ENCODE results near the gene TSPAN6.

The TSPAN6 gene

GRCh38 chrX:100663642-100664041 lies 27.0 kb upstream of the TSPAN6 start:
- H3K9me3 ChIP-seq (ENCODE audit: control insufficient read depth in 1 of 2, low read length in 2 of 2) = no peaks in the 10 kb centered on the region
- no peak overlapping the region for H3K4me3 ChIP-seq (ENCODE audit: low read depth in 1 of 2, low read length in 2 of 2)
- no peaks in the 10 kb centered on the region for H3K36me3 ChIP-seq (ENCODE audit: control insufficient read depth in 1 of 2, insufficient read depth in 2 of 2, low read length in 2 of 2)
- peaks cover 0 to 6% of the 10 kb centered on the region in 2 donors for H3K4me1 ChIP-seq (ENCODE audit: control insufficient read depth in 1 of 2, insufficient read depth in 2 of 2, low read length in 2 of 2)
- no peak overlapping the region for H3K27ac ChIP-seq (ENCODE audit: low read depth, low read length)
- no peak overlapping the region for H3K9ac ChIP-seq (ENCODE audit: low read depth in 1 of 2, low read length in 2 of 2)
- no peaks in the 10 kb centered on the region for H3K27me3 ChIP-seq (ENCODE audit: control insufficient read depth in 1 of 2, insufficient read depth in 2 of 2, low read length in 2 of 2)

- H3K27me3 ChIP-seq (ENCODE audit: control insufficient read depth in 1 of 2, insufficient read depth in 2 of 2, low read length in 2 of 2) = no peaks in the 10 kb centered on the region
- H3K9ac ChIP-seq (ENCODE audit: low read depth in 1 of 2, low read length in 2 of 2) = no peak overlapping the region
- no peak overlapping the region for H3K4me3 ChIP-seq (ENCODE audit: low read depth in 1 of 2, low read length in 2 of 2)
- H3K9me3 ChIP-seq (ENCODE audit: control insufficient read depth in 1 of 2, low read length in 2 of 2) = no peaks in the 10 kb centered on the region
- no peak overlapping the region for H3K27ac ChIP-seq (ENCODE audit: low read depth, low read length)
- peaks cover 0 to 6% of the 10 kb centered on the region in 2 donors for H3K4me1 ChIP-seq (ENCODE audit: control insufficient read depth in 1 of 2, insufficient read depth in 2 of 2, low read length in 2 of 2)
- no peaks in the 10 kb centered on the region for H3K36me3 ChIP-seq (ENCODE audit: control insufficient read depth in 1 of 2, insufficient read depth in 2 of 2, low read length in 2 of 2)
These were observed 26.2 kb upstream of the TSPAN6 start for GRCh38 chrX:100662796-100663195.

GRCh38 chrX:100662170-100662569 lies 25.6 kb upstream of the TSPAN6 start:
- H3K9ac ChIP-seq (ENCODE audit: low read depth in 1 of 2, low read length in 2 of 2) = no peak overlapping the region

GRCh38 chrX:100659431-100660137 lies 23.0 kb upstream of the TSPAN6 start:
- H3K36me3 ChIP-seq (ENCODE audit: control insufficient read depth in 1 of 2, insufficient read depth in 2 of 2, low read length in 2 of 2) = no peaks in the 10 kb centered on the region
- H3K9ac ChIP-seq (ENCODE audit: low read depth in 1 of 2, low read length in 2 of 2) = no peak overlapping the region
- no peak overlapping the region for H3K27ac ChIP-seq (ENCODE audit: low read depth, low read length)

More at GRCh38 chrX:100662170-100662569, 25.6 kb upstream of the TSPAN6 start:
- Histone ChIP-seq H3K36me3 (ENCODE audit: control insufficient read depth in 1 of 2, insufficient read depth in 2 of 2, low read length in 2 of 2) (no peaks in the 10 kb centered on the region), H3K9me3 (ENCODE audit: control insufficient read depth in 1 of 2, low read length in 2 of 2) (no peaks in the 10 kb centered on the region), H3K27ac (ENCODE audit: low read depth, low read length) (no peak overlapping the region), H3K4me1 (ENCODE audit: control insufficient read depth in 1 of 2, insufficient read depth in 2 of 2, low read length in 2 of 2) (peaks cover 0 to 6% of the 10 kb centered on the region in 2 donors), H3K27me3 (ENCODE audit: control insufficient read depth in 1 of 2, insufficient read depth in 2 of 2, low read length in 2 of 2) (no peaks in the 10 kb centered on the region), H3K4me3 (ENCODE audit: low read depth in 1 of 2, low read length in 2 of 2) (no peak overlapping the region)

GRCh38 chrX:100658941-100659381 lies 22.4 kb upstream of the TSPAN6 start:
- no peaks in the 10 kb centered on the region for H3K36me3 ChIP-seq (ENCODE audit: control insufficient read depth in 1 of 2, insufficient read depth in 2 of 2, low read length in 2 of 2)
- peaks cover 0 to 6% of the 10 kb centered on the region in 2 donors for H3K4me1 ChIP-seq (ENCODE audit: control insufficient read depth in 1 of 2, insufficient read depth in 2 of 2, low read length in 2 of 2)
- no peak overlapping the region for H3K27ac ChIP-seq (ENCODE audit: low read depth, low read length)
- H3K27me3 ChIP-seq (ENCODE audit: control insufficient read depth in 1 of 2, insufficient read depth in 2 of 2, low read length in 2 of 2) = no peaks in the 10 kb centered on the region
- no peak overlapping the region for H3K4me3 ChIP-seq (ENCODE audit: low read depth in 1 of 2, low read length in 2 of 2)
- no peak overlapping the region for H3K9ac ChIP-seq (ENCODE audit: low read depth in 1 of 2, low read length in 2 of 2)
- no peaks in the 10 kb centered on the region for H3K9me3 ChIP-seq (ENCODE audit: control insufficient read depth in 1 of 2, low read length in 2 of 2)

More at GRCh38 chrX:100659431-100660137, 23.0 kb upstream of the TSPAN6 start:
- H3K27me3 ChIP-seq (ENCODE audit: control insufficient read depth in 1 of 2, insufficient read depth in 2 of 2, low read length in 2 of 2) = no peaks in the 10 kb centered on the region
- peaks cover 0 to 6% of the 10 kb centered on the region in 2 donors for H3K4me1 ChIP-seq (ENCODE audit: control insufficient read depth in 1 of 2, insufficient read depth in 2 of 2, low read length in 2 of 2)
- no peaks in the 10 kb centered on the region for H3K9me3 ChIP-seq (ENCODE audit: control insufficient read depth in 1 of 2, low read length in 2 of 2)
- H3K4me3 ChIP-seq (ENCODE audit: low read depth in 1 of 2, low read length in 2 of 2) = no peak overlapping the region

- Histone ChIP-seq H3K4me3 (ENCODE audit: low read depth in 1 of 2, low read length in 2 of 2) (no peak overlapping the region), H3K9ac (ENCODE audit: low read depth in 1 of 2, low read length in 2 of 2) (no peak overlapping the region), H3K9me3 (ENCODE audit: control insufficient read depth in 1 of 2, low read length in 2 of 2) (no peaks in the 10 kb centered on the region), H3K36me3 (ENCODE audit: control insufficient read depth in 1 of 2, insufficient read depth in 2 of 2, low read length in 2 of 2) (no peaks in the 10 kb centered on the region), H3K4me1 (ENCODE audit: control insufficient read depth in 1 of 2, insufficient read depth in 2 of 2, low read length in 2 of 2) (peaks cover 4 to 18% of the 10 kb centered on the region in 2 donors), H3K27ac (ENCODE audit: low read depth, low read length) (no peak overlapping the region), H3K27me3 (ENCODE audit: control insufficient read depth in 1 of 2, insufficient read depth in 2 of 2, low read length in 2 of 2) (no peaks in the 10 kb centered on the region)
These were observed 17.7 kb upstream of the TSPAN6 start for GRCh38 chrX:100654261-100654660.

- H3K27ac ChIP-seq (ENCODE audit: low read depth, low read length) = no peak overlapping the region
- H3K27me3 ChIP-seq (ENCODE audit: control insufficient read depth in 1 of 2, insufficient read depth in 2 of 2, low read length in 2 of 2) = no peaks in the 10 kb centered on the region
- H3K36me3 ChIP-seq (ENCODE audit: control insufficient read depth in 1 of 2, insufficient read depth in 2 of 2, low read length in 2 of 2) = no peaks in the 10 kb centered on the region
- no peak overlapping the region for H3K9ac ChIP-seq (ENCODE audit: low read depth in 1 of 2, low read length in 2 of 2)
- H3K4me1 ChIP-seq (ENCODE audit: control insufficient read depth in 1 of 2, insufficient read depth in 2 of 2, low read length in 2 of 2) = peaks cover 11 to 37% of the 10 kb centered on the region in 2 donors
- no peak overlapping the region for H3K4me3 ChIP-seq (ENCODE audit: low read depth in 1 of 2, low read length in 2 of 2)
- H3K9me3 ChIP-seq (ENCODE audit: control insufficient read depth in 1 of 2, low read length in 2 of 2) = no peaks in the 10 kb centered on the region
These were observed 15.7 kb upstream of the TSPAN6 start for GRCh38 chrX:100652266-100652665.

GRCh38 chrX:100650841-100651240 lies 14.2 kb upstream of the TSPAN6 start:
- Histone ChIP-seq H3K27ac (ENCODE audit: low read depth, low read length) (no peak overlapping the region), H3K4me3 (ENCODE audit: low read depth in 1 of 2, low read length in 2 of 2) (no peak overlapping the region), H3K36me3 (ENCODE audit: control insufficient read depth in 1 of 2, insufficient read depth in 2 of 2, low read length in 2 of 2) (no peaks in the 10 kb centered on the region), H3K4me1 (ENCODE audit: control insufficient read depth in 1 of 2, insufficient read depth in 2 of 2, low read length in 2 of 2) (peaks cover 11 to 40% of the 10 kb centered on the region in 2 donors), H3K9me3 (ENCODE audit: control insufficient read depth in 1 of 2, low read length in 2 of 2) (no peaks in the 10 kb centered on the region), H3K27me3 (ENCODE audit: control insufficient read depth in 1 of 2, insufficient read depth in 2 of 2, low read length in 2 of 2) (no peaks in the 10 kb centered on the region), H3K9ac (ENCODE audit: low read depth in 1 of 2, low read length in 2 of 2) (no peak overlapping the region)

- no peaks in the 10 kb centered on the region for H3K36me3 ChIP-seq (ENCODE audit: control insufficient read depth in 1 of 2, insufficient read depth in 2 of 2, low read length in 2 of 2)
- H3K27me3 ChIP-seq (ENCODE audit: control insufficient read depth in 1 of 2, insufficient read depth in 2 of 2, low read length in 2 of 2) = no peaks in the 10 kb centered on the region
- H3K4me3 ChIP-seq (ENCODE audit: low read depth in 1 of 2, low read length in 2 of 2) = no peak overlapping the region
- peaks cover 11 to 40% of the 10 kb centered on the region in 2 donors for H3K4me1 ChIP-seq (ENCODE audit: control insufficient read depth in 1 of 2, insufficient read depth in 2 of 2, low read length in 2 of 2)
- peak overlapping the region in 1 of 2 donors; percentile 53 for H3K9ac ChIP-seq (ENCODE audit: low read depth in 1 of 2, low read length in 2 of 2)
- no peaks in the 10 kb centered on the region for H3K9me3 ChIP-seq (ENCODE audit: control insufficient read depth in 1 of 2, low read length in 2 of 2)
- H3K27ac ChIP-seq (ENCODE audit: low read depth, low read length) = peak overlapping the region; percentile 51
These were observed 13.1 kb upstream of the TSPAN6 start for GRCh38 chrX:100649550-100650356.

Data from duodenal mucosa (tissue), 2 donors.